Osteoblast (primary cell): ENCODE data around the gene DTNBP1. TPM values are rescaled to one million over a fixed set of nuclear protein-coding genes. Genes with fewer than 3 reads are reported as not detected.

Source experiments
- DNase-seq: peaks from one replicate; pipeline ENCODE4 v3.0.0; 2011; ENCODE audit warnings: low spot score, mixed read lengths; ENCODE audit not compliant: insufficient read length; ENCODE audit errors: missing footprints
- H2AFZ ChIP-seq: 2 replicates; pipeline ENCODE4 v1.6.0; 2011; ENCODE audit warnings: mild to moderate bottlenecking, low read length
- H3K27ac ChIP-seq: 2 replicates; pipeline ENCODE4 v1.5.1; 2011; ENCODE audit warnings: mild to moderate bottlenecking, low read depth, low read length, moderate library complexity
- H3K27me3 ChIP-seq: 2 replicates; pipeline ENCODE4 v1.6.0; 2012; ENCODE audit warnings: mild to moderate bottlenecking, control low read depth, inconsistent platforms, low read length, moderate library complexity; ENCODE audit not compliant: insufficient read depth
- H3K36me3 ChIP-seq: 2 replicates; pipeline ENCODE4 v1.5.1; 2011; ENCODE audit warnings: mild to moderate bottlenecking, low read length, control low read depth, moderate library complexity; ENCODE audit not compliant: insufficient read depth
- H3K4me1 ChIP-seq: 2 replicates; pipeline ENCODE4 v1.5.1; 2011; ENCODE audit warnings: mild to moderate bottlenecking, low read length, control low read depth, moderate library complexity; ENCODE audit not compliant: insufficient read depth
- H3K4me2 ChIP-seq: 2 replicates; pipeline ENCODE4 v1.6.0; 2011; ENCODE audit warnings: mild to moderate bottlenecking, low read length; ENCODE audit not compliant: insufficient read depth
- H3K4me3 ChIP-seq: fragments of 200-600 bp; sonication (generic); 3 replicates; pipeline ENCODE4 v1.5.1; 2012; ENCODE audit warnings: mild to moderate bottlenecking, low read length, inconsistent platforms; ENCODE audit not compliant: insufficient read depth
- H3K79me2 ChIP-seq: 2 replicates; pipeline ENCODE4 v1.6.0; 2012; ENCODE audit warnings: mild to moderate bottlenecking, low read length, control low read depth, inconsistent platforms; ENCODE audit not compliant: insufficient read depth
- H3K9me3 ChIP-seq: 2 replicates; pipeline ENCODE4 v1.5.1; 2011; ENCODE audit warnings: low read depth, low read length, control low read depth
- H4K20me1 ChIP-seq: 2 replicates; pipeline ENCODE4 v1.6.0; 2012; ENCODE audit warnings: mild to moderate bottlenecking, low read length, control low read depth; ENCODE audit not compliant: insufficient read depth
- total RNA-seq: library from RNA; depleted of rRNA; stranded (reverse); fragments of >200 nt; gene quantifications from 2 replicates; pipeline ENCODE4 v1.2.3, GENCODE V29; 2012
- TF ChIP-seq, protein P1 (sequence below): IDR thresholded peaks from 2 replicates; pipeline ENCODE4 v1.5.1; 2011; ENCODE audit warnings: mild to moderate bottlenecking, low read depth, low read length, moderate library complexity; ENCODE audit errors: extremely low read depth

Gene DTNBP1
- total RNA-seq, 1 donor = 5.8 TPM

DNA sequence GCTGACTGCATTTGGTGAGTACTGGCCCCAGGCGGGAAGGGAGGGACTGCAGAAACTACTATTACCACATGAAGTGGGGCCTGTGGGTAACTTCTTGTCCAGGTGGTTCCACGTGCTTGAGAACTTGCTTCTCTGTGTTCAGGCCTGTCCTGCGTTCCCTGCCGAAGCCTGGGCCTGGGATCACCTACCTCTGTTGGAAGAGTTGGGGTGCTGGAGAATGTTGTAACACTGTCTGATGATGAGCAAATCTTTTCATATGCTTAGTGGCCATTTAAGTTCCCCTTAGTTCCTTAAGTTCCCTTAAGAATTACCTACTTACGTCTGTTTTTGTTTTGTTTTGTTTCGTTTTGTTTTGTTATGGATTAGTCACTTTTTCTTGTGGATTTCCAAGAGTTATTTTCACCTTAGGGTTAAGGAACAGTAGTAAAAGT, 154.4 kb downstream of the DTNBP1 start:
- H3K79me2 ChIP-seq = peaks cover 18% of the 10 kb centered on the region
- no peaks in the 10 kb centered on the region for H3K9me3 ChIP-seq
- H2AFZ ChIP-seq = no peak overlapping the region
- H4K20me1 ChIP-seq = peaks cover 28% of the 10 kb centered on the region
- peaks cover 16% of the 10 kb centered on the region for H3K4me1 ChIP-seq
- no peak overlapping the region for H3K4me2 ChIP-seq
- no peaks in the 10 kb centered on the region for H3K27me3 ChIP-seq
- TF ChIP-seq, protein P1, sequence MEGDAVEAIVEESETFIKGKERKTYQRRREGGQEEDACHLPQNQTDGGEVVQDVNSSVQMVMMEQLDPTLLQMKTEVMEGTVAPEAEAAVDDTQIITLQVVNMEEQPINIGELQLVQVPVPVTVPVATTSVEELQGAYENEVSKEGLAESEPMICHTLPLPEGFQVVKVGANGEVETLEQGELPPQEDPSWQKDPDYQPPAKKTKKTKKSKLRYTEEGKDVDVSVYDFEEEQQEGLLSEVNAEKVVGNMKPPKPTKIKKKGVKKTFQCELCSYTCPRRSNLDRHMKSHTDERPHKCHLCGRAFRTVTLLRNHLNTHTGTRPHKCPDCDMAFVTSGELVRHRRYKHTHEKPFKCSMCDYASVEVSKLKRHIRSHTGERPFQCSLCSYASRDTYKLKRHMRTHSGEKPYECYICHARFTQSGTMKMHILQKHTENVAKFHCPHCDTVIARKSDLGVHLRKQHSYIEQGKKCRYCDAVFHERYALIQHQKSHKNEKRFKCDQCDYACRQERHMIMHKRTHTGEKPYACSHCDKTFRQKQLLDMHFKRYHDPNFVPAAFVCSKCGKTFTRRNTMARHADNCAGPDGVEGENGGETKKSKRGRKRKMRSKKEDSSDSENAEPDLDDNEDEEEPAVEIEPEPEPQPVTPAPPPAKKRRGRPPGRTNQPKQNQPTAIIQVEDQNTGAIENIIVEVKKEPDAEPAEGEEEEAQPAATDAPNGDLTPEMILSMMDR = no peak
- H3K27ac ChIP-seq = no peak overlapping the region
- no peak overlapping the region for H3K4me3 ChIP-seq
- peak; percentile 52 for DNase-seq
- peaks cover 22% of the 10 kb centered on the region for H3K36me3 ChIP-seq

DNA sequence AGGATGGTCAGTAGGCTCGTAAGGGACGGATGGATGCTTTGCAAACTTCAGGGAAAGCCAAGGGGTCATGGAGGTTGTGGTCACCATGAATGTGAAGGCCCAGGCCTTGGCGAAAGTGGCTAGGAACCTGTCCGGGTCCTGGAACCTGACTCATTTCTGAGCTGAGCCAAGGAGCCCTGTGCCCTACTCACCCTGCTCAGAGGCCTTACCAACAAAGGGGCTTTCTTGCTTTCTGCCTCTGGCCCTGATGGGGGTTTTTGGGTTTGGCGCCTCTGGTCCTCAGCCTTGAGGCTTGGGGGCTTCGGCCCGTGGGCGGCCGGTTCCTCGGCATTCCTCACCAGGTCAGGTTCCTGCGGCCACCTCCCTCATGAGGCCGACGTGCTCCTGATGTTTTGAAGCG, 155.1 kb downstream of the DTNBP1 start:
- H3K9me3 ChIP-seq = no peaks in the 10 kb centered on the region
- H3K4me1 ChIP-seq = peaks cover 16% of the 10 kb centered on the region
- peaks cover 29% of the 10 kb centered on the region for H4K20me1 ChIP-seq
- H3K36me3 ChIP-seq = peaks cover 19% of the 10 kb centered on the region
- peak; percentile 55 for DNase-seq
- TF ChIP-seq, protein P1 = no peak
- no peak overlapping the region for H3K4me2 ChIP-seq
- H3K27me3 ChIP-seq = no peaks in the 10 kb centered on the region
- H3K79me2 ChIP-seq = peaks cover 18% of the 10 kb centered on the region
- H2AFZ ChIP-seq = no peak overlapping the region
- no peak overlapping the region for H3K27ac ChIP-seq
- H3K4me3 ChIP-seq = no peak overlapping the region

DNA sequence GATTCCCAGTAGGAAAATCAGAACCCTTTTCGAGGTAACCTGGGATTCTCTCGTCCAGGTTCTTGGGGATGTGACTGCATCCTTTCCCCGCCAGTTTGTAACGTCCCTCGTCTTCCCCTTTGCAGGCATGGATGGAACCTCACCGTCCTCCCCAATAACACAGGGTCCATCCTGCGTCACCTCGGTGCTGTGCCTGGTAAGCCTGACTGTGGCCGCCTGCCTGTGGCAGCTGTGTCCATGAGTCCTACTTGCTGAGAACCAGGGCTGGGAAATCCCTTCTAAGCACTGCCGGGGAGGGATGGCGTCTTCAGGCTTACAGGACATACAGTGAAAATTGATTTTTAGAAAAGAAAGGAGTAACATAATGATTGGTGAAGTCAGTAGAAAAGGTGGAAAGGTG, 155.6 kb downstream of the DTNBP1 start:
- Histone ChIP-seq H2AFZ (no peak overlapping the region), H4K20me1 (peaks cover 32% of the 10 kb centered on the region), H3K9me3 (no peaks in the 10 kb centered on the region), H3K4me1 (peaks cover 19% of the 10 kb centered on the region), H3K27ac (no peak overlapping the region), H3K79me2 (peaks cover 18% of the 10 kb centered on the region), H3K36me3 (peaks cover 19% of the 10 kb centered on the region), H3K27me3 (no peaks in the 10 kb centered on the region), H3K4me2 (no peak overlapping the region), H3K4me3 (no peak overlapping the region)
- DNase-seq = peak; percentile 31
- TF ChIP-seq, protein P1 = no peak

DNA sequence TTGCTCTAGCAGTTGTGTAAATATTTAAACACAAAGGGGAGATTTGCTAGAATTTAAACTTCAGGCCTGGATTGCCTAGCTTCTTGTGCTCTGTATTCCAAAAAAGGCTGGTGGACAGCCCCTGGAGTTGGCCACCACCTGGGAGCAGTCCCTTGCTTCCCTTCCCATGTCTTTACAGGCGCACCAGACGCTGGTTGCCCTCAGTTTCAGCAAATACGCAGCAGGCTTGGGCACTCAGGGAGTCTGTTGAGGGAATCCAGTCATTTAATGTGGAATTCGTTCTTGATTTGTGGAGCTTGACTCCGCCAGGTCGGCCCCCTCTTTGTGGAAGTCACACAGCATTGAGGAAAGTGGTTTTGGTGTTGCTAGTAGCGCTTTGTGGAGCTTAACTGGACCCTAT, 156.8 kb downstream of the DTNBP1 start:
- peaks cover 19% of the 10 kb centered on the region for H3K36me3 ChIP-seq
- DNase-seq = peak; percentile 27
- peaks cover 18% of the 10 kb centered on the region for H3K79me2 ChIP-seq
- peaks cover 39% of the 10 kb centered on the region for H4K20me1 ChIP-seq
- peaks cover 24% of the 10 kb centered on the region for H3K4me1 ChIP-seq
- no peak overlapping the region for H3K27ac ChIP-seq
- no peaks in the 10 kb centered on the region for H3K27me3 ChIP-seq
- H3K9me3 ChIP-seq = no peaks in the 10 kb centered on the region
- H3K4me2 ChIP-seq = no peak overlapping the region
- H2AFZ ChIP-seq = no peak overlapping the region
- TF ChIP-seq, protein P1 = no peak
- H3K4me3 ChIP-seq = no peak overlapping the region
